HG03097 (cell line): ENCODE measurements around the gene APOC1.
"Not testable (repeated sequence)": the region's sequence is repeated elsewhere in the genome, so short reads cannot be mapped to it uniquely, and the experiment has no call there.

Experiments used
- ATAC-seq: cut with Tn5 transposase; IDR thresholded peaks from one replicate; pipeline ENCODE4 v1.9.1; 2021; ENCODE audit not compliant: unreplicated experiment, low FRiP score

The APOC1 gene

DNA sequence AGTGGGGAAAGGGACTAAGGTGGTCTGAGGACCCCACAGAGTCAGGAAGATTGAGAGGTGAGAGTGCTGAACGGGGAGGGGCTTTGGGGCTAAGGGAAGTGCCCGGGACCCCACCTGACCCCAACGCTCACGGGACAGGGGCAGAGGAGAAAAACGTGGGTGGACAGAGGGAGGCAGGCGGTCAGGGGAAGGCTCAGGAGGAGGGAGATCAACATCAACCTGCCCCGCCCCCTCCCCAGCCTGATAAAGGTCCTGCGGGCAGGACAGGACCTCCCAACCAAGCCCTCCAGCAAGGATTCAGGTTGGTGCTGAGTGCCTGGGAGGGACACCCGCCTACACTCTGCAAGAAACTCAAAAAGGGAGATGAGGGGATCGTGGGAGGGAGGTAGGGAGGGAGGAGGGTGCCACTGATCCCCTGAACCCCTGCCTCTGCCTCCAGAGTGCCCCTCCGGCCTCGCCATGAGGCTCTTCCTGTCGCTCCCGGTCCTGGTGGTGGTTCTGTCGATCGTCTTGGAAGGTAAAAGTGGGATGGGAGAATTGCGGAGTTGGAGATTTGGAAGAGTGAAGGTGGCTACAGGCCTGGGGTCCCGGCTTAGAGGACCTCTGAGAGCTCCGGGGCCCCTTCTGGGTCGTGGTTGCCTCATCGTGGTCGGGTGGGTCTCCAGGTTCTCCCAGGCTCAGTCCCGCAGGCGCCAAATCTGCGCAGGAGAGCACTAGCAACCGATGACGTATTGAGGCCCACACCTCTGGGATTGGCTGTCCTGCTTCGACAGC is at the start of gene APOC1:
Gene APOC1 (plus strand): TSS at position 176 of the 774 bp plus-strand sequence. CDS start 284 bp downstream, at position 460.
- ATAC-seq, result not testable (repeated sequence)

DNA sequence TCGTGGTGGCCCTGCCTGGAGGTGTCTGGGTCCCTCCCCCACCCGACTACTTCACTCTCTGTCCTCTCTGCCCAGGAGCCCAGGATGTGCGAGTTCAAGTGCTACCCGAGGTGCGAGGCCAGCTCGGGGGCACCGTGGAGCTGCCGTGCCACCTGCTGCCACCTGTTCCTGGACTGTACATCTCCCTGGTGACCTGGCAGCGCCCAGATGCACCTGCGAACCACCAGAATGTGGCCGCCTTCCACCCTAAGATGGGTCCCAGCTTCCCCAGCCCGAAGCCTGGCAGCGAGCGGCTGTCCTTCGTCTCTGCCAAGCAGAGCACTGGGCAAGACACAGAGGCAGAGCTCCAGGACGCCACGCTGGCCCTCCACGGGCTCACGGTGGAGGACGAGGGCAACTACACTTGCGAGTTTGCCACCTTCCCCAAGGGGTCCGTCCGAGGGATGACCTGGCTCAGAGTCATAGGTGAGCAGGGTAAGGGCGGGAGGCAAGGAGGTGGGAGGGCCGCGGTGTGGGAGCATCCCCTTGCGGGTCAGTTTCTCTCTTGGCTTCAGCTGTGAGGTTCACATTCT is 49.1 kb upstream of the APOC1 start:
- no peak for ATAC-seq

DNA sequence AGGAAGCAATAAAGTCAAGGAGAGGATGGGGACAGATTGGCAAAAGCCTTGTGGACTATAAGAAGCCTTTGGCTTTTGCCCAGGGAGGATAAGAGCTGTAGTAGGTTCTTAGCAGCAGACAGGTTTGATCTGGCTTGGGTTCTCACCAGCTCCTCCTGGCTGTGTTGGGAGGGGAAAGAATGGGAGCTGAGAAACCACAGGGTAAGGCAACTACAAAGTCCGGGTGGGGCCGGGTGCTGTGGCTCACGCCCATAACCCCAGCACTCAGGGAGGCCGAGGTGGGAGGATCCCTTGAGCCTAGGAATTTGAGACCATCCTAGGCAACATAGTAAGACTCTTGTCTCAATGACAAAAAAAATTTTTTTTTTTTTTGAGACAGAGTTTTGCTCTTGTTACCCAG is 47.7 kb upstream of the APOC1 start:
- no peak for ATAC-seq

DNA sequence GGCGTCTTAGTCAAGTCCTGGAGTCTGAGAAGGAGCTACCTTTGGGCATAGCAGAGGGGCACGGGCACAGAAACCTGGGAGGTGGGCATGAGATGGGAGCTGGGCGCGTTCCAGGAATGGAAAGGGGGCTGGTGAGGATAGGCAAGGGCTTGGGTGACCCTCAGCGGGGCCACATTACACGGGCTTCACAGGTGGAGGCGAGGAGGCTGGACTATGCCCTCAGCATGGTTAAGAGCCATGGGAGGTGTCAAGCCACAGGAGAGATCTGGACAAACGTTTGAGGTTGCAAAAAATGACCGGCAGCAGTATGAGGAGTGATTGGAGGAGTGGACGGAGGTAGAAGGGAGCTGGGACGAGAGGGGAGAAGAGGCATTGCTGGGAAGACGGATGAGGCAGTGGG is 46.8 kb upstream of the APOC1 start:
- no peak for ATAC-seq

DNA sequence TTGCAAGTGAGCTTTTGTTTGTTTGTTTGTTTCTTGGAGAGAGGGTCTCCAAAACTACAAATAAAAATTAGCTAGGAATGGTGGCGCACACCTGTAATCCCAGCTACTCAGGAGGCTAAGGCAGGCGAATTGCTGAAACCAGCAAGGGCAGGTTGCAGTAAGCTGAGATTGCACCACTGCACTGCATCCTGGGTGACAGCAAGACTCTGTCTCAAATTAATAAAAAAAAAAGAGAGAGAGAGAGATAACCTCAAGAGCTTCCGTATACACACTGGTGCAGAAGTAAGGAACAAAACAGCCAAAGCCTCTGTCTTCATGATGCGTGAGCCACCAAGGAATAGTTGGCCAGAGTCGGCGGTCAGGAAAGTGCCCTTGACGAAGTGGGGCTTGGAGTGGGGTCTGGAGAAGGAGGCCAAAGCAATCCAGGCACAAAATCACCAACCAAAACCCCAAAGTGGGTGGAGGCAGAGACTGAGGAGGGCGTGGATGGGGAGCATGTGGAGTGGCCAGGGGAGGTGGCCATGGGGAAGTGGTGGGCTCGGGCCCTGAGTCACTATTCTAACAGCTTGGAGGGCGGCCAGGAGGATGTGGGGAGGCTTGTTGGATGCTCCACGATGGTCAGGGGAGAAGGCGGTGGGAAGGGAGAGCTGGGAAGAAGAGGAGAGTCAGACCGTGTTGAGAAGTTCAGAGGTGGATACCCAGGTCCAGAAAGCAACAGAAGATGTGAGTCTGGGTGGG is 44.5 kb upstream of the APOC1 start:
- no peak for ATAC-seq

DNA sequence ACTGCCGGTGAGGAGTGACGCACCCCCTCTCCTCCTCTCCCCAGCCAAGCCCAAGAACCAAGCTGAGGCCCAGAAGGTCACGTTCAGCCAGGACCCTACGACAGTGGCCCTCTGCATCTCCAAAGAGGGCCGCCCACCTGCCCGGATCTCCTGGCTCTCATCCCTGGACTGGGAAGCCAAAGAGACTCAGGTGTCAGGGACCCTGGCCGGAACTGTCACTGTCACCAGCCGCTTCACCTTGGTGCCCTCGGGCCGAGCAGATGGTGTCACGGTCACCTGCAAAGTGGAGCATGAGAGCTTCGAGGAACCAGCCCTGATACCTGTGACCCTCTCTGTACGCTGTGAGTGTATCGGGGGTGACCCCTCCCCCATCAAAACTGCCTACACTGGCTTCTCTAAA is 42.6 kb upstream of the APOC1 start:
- no peak for ATAC-seq

DNA sequence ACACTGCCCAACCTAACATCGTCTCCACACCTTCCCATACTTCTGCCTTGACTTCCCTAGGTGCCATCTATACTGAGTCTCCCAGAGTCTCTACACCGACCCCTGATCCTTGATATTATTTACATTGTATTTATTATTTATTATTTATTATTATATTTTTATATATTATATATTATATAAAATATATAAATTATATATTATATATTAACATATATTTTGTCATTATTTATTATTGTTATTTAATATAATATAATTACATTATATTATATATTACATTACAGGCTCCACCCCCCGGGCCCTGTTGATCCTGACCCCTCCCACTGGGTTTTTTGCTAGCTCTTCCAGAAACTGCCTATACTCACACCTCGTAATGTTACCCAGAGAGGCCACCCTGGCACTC is 41.7 kb upstream of the APOC1 start:
- ATAC-seq, result no peak

DNA sequence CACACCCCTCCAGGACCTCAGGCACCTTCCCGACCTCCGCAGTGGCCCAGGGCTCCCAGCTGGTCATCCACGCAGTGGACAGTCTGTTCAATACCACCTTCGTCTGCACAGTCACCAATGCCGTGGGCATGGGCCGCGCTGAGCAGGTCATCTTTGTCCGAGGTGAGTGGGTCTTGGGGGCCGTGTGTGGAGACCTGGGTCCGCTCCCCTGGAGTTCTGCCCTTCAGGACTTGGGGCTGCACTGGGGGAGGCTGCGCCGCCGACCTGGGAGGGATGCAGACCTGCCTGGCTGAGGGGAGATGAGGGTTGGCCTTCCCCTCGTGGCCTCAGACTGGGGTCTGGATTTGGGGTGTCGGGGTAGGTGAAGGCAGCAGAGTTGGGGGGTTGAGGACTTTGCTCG is 40.1 kb upstream of the APOC1 start:
- ATAC-seq, result no peak

DNA sequence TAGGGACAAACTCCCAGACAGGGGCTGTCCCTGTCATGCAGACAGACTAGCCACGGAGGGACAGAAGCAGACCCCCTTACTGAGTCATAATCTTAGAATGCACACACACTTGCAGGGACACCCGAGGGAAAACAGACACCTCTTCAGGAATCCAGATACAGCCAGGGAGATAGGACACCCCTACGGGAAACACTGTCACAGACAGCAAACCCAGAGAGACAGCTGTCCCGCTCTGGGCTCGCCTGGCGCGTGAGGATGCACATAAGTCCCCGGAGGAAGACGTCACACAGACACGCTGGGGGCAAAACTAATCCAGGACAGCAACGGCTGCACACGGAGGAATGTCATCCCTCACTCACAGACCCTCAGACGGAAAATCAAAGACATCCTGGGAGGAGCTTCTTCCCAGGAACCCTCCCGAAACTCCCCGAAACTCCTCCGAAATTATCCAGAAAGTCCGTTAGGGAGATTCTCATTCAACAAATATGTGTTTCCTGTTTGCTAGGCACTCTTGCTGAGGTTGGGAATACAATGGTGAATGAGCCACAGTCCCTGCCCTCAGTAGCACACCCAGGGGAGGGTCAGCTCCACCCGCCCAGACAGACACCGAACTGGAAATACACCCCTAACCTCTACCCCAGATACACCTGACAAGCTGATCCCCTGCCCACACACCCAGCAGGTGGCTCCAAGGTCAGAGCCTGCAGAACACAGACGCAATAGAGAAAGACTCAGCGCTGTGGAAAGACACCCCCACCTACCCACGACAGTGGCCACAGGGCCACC is 38.5 kb upstream of the APOC1 start:
- no peak for ATAC-seq

DNA sequence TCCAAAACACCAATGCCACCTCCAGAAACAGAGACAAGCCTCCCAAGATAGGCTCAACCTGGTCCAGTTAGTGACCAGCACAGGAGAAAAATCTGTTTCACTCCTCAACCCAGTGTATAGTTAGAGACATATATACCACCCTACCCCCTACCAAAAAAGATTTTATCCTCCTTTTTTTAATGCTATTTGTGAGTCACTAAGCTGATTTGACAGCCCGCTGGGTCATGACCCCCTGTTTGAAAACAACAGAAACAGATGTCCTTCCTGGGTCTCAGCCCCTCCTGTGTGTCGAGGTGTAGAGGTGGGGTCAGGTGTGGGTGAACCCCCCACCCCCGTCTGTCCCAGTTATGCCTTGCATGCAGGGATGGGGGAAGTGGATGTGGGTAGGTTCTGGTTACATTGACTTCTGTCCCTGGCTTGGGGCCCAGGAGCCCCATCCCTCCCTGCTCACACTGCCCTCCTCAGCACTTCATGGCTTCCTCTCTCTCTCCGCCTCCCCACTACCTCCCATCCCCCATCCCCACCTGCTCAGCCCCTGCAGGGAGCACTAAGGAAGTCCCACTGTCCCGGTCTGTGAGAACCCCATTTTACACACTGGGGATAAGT is 37.4 kb upstream of the APOC1 start:
- no peak for ATAC-seq

DNA sequence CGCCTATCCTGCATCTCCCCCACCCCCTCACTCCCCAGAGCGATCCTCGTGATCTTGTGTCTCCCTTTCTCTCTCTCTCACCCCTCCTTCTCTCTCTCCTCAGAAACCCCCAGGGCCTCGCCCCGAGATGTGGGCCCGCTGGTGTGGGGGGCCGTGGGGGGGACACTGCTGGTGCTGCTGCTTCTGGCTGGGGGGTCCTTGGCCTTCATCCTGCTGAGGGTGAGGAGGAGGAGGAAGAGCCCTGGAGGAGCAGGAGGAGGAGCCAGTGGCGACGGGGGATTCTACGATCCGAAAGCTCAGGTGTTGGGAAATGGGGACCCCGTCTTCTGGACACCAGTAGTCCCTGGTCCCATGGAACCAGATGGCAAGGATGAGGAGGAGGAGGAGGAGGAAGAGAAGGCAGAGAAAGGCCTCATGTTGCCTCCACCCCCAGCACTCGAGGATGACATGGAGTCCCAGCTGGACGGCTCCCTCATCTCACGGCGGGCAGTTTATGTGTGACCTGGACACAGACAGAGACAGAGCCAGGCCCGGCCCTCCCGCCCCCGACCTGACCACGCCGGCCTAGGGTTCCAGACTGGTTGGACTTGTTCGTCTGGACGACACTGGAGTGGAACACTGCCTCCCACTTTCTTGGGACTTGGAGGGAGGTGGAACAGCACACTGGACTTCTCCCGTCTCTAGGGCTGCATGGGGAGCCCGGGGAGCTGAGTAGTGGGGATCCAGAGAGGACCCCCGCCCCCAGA is 36.1 kb upstream of the APOC1 start:
- ATAC-seq, result no peak

DNA sequence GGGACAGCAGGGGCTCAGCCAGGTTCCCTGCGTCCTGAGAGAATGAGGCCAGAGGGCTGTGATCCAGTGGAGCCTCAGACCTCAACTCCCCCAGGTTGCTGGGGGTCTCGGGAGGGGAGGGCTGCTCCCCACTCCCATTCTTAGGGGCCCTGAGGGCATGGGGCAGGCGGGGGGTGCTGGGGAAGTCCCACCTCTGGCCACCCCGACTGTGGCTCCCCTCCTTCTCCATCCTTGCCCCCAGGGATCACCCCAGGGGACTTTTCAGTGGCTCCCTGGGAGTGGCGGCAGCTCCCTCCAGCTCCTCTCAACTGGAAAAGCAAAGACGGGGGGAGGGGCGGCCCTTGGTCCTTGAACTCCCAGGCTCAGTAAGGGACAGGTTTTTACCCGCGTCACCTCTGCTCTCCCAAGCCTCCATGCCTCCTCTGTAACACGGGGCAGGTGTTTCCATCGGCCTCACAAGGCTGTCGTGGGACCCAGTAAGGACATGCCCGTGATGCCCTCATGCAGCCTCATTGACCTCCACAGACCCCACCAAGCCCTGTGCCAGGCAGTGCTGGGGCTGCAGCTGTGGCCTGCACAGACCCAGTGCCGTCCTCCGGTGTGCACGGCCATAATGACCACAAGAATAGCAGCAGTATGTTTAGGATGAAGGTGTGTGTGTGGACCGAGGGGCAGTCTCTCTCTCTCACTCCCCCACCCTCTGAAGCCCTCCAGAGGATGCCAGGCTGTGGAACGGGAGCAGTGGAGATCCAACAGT is 34.9 kb upstream of the APOC1 start:
- ATAC-seq, result no peak

DNA sequence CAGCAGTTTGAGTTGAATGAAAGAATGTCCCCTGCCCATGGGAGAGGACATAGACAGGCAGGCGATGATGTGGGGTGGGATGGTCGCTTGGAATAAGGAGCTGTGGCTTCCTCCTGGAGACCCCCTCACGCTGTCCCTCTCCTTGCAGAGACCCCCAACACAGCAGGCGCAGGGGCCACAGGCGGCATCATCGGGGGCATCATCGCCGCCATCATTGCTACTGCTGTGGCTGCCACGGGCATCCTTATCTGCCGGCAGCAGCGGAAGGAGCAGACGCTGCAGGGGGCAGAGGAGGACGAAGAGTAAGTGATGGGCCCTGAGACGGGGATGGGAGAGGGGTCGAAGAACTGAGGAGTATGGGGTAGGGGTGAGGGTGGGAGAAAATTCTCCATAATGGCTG is 32.3 kb upstream of the APOC1 start:
- no peak for ATAC-seq

DNA sequence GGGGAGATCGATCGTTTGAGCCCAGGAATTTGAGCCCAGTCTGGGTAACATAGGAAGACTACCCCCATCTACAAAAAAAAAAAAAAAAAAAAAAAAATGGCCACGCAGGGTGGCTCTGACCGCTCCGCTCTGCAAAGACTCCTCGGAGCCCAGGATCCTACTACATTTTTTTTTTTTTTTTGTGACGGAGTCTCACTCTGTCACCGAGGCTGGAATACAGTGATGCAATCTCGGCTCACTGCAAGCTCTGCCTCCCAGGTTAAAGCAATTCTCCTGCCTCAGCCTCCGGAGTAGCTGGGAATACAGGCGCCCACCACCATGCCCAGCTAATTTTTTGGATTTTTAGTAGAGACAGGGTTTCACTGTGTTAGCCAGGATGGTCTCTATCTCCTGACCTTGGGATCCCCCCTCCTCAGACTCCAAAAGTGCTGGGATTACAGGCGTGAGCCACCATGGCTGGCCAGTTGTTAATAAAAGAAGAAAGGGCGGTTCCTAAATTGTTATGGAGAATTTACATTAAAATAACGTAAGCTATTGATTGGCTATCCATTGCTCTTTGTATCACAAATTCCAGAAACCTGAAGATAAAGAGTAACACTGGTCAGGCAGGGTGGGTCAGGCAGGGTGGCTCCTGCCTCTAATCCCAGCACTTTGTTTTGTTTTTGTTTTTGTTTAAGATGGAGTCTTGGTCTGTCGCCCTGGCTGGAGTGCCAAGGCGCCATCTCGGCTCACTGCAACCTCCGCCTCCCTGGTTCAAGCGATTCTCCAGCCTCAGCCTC is 31.6 kb upstream of the APOC1 start:
- not testable (repeated sequence) for ATAC-seq

DNA sequence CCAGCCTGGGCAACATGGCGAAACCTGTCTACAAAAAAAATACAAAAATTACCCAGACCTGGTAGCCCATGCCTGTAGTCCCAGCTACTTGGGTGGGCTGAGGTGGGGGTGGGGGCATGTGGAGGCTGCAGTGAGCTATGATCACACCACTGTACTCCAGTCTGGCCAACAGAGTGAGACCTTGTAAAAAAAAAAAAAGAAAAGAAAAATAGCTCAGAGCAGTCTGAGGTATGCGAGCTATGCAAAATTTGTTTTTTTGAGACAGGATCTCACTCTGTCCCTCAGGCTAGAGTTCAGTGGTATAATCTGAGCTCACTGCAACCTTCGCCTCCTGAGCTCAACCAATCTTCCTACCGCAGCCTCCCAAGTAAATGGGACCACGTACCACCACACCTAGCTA is 30.5 kb upstream of the APOC1 start:
- no peak for ATAC-seq

DNA sequence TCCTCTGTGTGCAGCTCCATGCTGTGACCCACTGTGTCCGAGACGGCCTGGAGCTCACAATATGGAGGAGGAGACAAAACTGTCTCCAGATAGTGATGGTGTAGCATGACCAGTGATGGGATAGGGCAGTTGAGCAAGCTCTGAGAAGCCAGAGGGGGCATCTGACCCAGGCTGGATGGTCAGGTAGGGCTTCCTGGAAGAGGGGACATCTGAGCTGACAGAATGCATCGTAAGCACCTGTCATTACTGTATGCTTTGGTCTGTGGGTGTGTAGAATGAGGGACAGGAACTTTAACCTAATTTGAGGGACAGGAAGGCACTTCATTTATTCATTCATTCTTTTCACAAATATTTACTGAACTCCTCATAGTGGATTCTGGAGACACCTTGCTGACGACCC is 29.8 kb upstream of the APOC1 start:
- no peak for ATAC-seq

DNA sequence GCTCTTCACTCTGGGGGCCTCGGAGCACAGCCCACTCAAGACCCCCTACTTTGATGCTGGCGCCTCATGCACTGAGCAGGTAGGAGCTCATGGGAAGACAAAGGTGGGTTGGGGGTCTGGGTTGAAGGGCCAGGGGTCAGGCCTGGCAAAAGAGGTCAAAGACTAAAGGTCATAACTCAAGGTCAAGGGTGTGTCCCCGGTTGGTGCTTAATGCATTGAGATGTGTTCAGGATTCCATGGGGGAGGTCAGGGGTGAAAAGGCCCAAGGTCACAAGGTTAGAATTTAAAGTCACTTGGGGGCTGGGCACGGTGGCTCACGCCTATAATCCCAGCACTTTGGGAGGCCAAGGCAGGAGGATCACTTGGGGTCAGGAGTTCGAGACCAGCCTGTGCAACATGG is 28.3 kb upstream of the APOC1 start:
- ATAC-seq, result no peak

DNA sequence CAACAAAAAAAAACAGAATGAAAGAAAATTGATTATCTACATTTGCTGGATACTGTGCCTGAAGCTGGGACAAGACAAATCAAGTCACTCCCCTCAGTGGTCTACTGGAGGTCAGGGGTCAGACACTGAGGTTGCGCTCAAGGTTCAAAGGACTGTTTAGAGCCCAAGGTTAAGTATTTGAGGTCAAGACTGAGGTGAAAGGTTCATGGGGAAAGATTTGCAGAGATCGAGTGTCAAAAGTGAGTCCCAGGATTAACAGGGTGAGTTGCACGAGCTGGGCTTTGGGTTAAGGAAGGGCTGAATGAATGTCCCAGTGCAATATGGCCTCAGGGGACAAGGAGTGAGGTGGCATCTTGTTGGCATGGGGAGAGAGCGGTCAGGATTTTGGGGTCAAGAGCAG is 26.8 kb upstream of the APOC1 start:
- ATAC-seq, result no peak
